ENCODE results near the gene ATP5IF1. TPM values are rescaled to one million over a fixed set of nuclear protein-coding genes. Genes with fewer than 3 reads are reported as not detected.

ATP5IF1 gene
- total and polyA plus RNA-seq, 9 of the 15 experiments (the other 6 are each of a cell fraction or from before 2014, with no cell fraction given) = 292 to 1,422 (median 388) TPM

DNA sequence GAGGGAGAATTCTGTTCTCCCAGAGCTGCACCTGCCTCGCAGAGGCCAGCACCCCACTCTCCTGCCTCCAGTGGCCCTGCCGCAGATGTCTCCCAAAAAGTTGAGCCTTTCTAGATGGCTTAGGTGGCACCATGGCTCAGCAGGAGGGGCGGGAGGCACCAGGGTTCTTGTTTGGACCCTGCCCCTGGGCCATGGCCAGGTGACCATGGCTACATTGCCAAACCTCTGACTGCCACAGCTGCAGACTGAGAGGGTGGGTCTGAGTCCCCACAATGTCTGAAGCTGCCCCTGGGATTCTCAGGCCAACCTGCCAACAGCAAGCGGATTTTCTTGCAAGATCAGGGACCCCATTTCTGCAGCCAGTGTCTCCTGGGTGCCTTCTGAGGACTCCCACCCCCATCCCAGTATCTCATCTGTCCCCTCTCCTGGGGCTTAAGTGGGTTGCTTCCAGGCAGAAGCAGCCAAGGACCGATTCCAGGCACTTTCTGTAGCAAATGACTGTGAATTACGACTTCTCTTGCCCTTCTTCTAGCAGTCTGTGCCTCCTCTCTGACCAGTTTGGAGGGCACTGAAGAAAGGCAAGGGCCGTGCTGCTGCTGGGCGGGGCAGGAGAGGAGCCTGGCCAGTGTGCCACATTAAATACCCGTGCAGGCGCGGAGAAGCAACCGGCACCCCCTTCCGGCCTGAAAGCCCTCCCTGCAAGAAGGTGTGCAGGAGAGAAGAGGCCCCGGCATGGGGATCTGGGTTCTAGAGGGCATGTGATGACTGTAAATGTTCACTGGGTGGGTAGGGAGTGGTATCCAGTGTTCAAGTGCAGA is 45.9 kb downstream of the ATP5IF1 start (continued):
- TF ChIP-seq, protein P1, sequence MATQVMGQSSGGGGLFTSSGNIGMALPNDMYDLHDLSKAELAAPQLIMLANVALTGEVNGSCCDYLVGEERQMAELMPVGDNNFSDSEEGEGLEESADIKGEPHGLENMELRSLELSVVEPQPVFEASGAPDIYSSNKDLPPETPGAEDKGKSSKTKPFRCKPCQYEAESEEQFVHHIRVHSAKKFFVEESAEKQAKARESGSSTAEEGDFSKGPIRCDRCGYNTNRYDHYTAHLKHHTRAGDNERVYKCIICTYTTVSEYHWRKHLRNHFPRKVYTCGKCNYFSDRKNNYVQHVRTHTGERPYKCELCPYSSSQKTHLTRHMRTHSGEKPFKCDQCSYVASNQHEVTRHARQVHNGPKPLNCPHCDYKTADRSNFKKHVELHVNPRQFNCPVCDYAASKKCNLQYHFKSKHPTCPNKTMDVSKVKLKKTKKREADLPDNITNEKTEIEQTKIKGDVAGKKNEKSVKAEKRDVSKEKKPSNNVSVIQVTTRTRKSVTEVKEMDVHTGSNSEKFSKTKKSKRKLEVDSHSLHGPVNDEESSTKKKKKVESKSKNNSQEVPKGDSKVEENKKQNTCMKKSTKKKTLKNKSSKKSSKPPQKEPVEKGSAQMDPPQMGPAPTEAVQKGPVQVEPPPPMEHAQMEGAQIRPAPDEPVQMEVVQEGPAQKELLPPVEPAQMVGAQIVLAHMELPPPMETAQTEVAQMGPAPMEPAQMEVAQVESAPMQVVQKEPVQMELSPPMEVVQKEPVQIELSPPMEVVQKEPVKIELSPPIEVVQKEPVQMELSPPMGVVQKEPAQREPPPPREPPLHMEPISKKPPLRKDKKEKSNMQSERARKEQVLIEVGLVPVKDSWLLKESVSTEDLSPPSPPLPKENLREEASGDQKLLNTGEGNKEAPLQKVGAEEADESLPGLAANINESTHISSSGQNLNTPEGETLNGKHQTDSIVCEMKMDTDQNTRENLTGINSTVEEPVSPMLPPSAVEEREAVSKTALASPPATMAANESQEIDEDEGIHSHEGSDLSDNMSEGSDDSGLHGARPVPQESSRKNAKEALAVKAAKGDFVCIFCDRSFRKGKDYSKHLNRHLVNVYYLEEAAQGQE (IDR thresholded peaks at IDR 0.05; ENCODE audit: borderline replicate concordance) = peak; percentile 16; the same call in 1 of the 2 replicates
- TF ChIP-seq, protein P1 (CRISPR knock-in tag; IDR thresholded peaks at IDR 0.05; ENCODE audit: low read depth) = no peak
- TF ChIP-seq NFATC3 (IDR thresholded peaks at IDR 0.05) (no peak), LCOR (CRISPR knock-in tag; IDR thresholded peaks at IDR 0.05) (0 out of 2 replicates have a peak, but pooled peaks have one; percentile 25), TAF1 (IDR thresholded peaks at IDR 0.05; ENCODE audit: control insufficient read depth, extremely low read depth, insufficient read depth, low read length, severe bottlenecking) (no peak), OTX1 (CRISPR knock-in tag; IDR thresholded peaks at IDR 0.05) (no peak)
- TF ChIP-seq, protein P2, sequence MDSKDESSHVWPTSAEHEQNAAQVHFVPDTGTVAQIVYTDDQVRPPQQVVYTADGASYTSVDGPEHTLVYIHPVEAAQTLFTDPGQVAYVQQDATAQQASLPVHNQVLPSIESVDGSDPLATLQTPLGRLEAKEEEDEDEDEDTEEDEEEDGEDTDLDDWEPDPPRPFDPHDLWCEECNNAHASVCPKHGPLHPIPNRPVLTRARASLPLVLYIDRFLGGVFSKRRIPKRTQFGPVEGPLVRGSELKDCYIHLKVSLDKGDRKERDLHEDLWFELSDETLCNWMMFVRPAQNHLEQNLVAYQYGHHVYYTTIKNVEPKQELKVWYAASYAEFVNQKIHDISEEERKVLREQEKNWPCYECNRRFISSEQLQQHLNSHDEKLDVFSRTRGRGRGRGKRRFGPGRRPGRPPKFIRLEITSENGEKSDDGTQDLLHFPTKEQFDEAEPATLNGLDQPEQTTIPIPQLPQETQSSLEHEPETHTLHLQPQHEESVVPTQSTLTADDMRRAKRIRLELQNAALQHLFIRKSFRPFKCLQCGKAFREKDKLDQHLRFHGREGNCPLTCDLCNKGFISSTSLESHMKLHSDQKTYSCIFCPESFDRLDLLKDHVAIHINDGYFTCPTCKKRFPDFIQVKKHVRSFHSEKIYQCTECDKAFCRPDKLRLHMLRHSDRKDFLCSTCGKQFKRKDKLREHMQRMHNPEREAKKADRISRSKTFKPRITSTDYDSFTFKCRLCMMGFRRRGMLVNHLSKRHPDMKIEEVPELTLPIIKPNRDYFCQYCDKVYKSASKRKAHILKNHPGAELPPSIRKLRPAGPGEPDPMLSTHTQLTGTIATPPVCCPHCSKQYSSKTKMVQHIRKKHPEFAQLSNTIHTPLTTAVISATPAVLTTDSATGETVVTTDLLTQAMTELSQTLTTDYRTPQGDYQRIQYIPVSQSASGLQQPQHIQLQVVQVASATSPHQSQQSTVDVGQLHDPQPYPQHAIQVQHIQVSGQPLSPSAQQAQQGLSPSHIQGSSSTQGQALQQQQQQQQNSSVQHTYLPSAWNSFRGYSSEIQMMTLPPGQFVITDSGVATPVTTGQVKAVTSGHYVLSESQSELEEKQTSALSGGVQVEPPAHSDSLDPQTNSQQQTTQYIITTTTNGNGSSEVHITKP (IDR thresholded peaks at IDR 0.05; ENCODE audit: partially characterized antibody) = peak; percentile 83

Data from K562 (cell line).